Sigmoid colon (tissue), 7 donors: ENCODE data around the gene KLHL29. TPM values are rescaled to one million over a fixed set of nuclear protein-coding genes. Genes with fewer than 3 reads are reported as not detected.
A peak's percentile ranks its signal among the peaks of the same experiment; 100 is the strongest.

Experiments used
- DNase-seq: peaks from one replicate; pipeline ENCODE4 v3.0.0-alpha.2; 2019
- H3K27ac ChIP-seq, 4 donors: fragments of 200-600 bp; sonication (generic); one replicate each; pipeline ENCODE4 v1.5.1; 2016 to 2019; ENCODE audit warnings: mild to moderate bottlenecking in 1 of 4
- H3K27me3 ChIP-seq, 3 donors: fragments of 200-600 bp; sonication (generic); one replicate each; pipeline ENCODE4 v1.5.1; 2019; ENCODE audit warnings: mild to moderate bottlenecking in 1 of 3
- H3K36me3 ChIP-seq, 4 donors: fragments of 200-600 bp; sonication (generic); one replicate each; pipeline ENCODE4 v1.5.1; 2016 to 2019
- H3K4me1 ChIP-seq, 4 donors: fragments of 200-600 bp; sonication (generic); one replicate each; pipeline ENCODE4 v1.5.1; 2017 to 2019
- H3K4me3 ChIP-seq, 4 donors: fragments of 200-600 bp; sonication (generic); one replicate each; pipeline ENCODE4 v1.5.1; 2017 to 2019; ENCODE audit warnings: mild to moderate bottlenecking in 2 of 4, moderate library complexity in 1 of 4
- H3K9me3 ChIP-seq, 4 donors: fragments of 200-600 bp in 3 of 4; sonication (generic) in 3 of 4; one replicate each; pipeline versions ENCODE4 v1.5.1 to v1.6.1; 2013 to 2019
- CTCF ChIP-seq, 4 experiments: fragments of 450-650 bp in 3 of 4; fragments of 200-600 bp in 1 of 4; IDR thresholded peaks; one replicate each; pipeline ENCODE4 v1.5.1; 2016 to 2019; ENCODE audit warnings: antibody characterized with exemption in 4 of 4, mild to moderate bottlenecking in 3 of 4, moderate library complexity in 2 of 4
- EP300 ChIP-seq, 4 donors: sonication (generic); formaldehyde crosslinking; IDR thresholded peaks; one replicate each; pipeline ENCODE4 v1.6.1; 2017; ENCODE audit warnings: antibody characterized with exemption in 4 of 4
- POLR2A ChIP-seq, 2 donors: fragments of 450-650 bp; IDR thresholded peaks; one replicate each; pipeline ENCODE4 v1.6.1; 2016; ENCODE audit warnings: antibody characterized with exemption in 2 of 2, mild to moderate bottlenecking in 2 of 2, moderate library complexity in 2 of 2
- POLR2AphosphoS5 ChIP-seq, 4 donors: sonication (generic); formaldehyde crosslinking; IDR thresholded peaks; one replicate each; pipeline ENCODE4 v1.6.1; 2017; ENCODE audit warnings: antibody characterized with exemption in 4 of 4
- WGBS, 2 donors: extraction: QIAGEN DNeasy Blood & Tissue Kit; methylation state at CpG; one replicate each; pipeline ENCODE4 v1.1.7; 2013; 5-methylcytosine and 5-hydroxymethylcytosine counted together
- intact Hi-C: fragments of 100-400 bp; cut with DNase I; formaldehyde crosslinking; loops from one replicate; pipeline ENCODE4 v1.15.1; 2023
- polyA plus RNA-seq, 3 donors: library from polyadenylated mRNA; stranded (reverse); fragments of 200-250 nt; gene quantifications; one replicate each; pipeline ENCODE4 v1.2.3, GENCODE V29; 2013
- total RNA-seq, 4 donors: library from RNA; depleted of rRNA; stranded (reverse); fragments of >200 nt; gene quantifications; one replicate each; pipeline ENCODE4 v1.1.0, GENCODE V29; 2016
- donor health status: healthy with polysubstance abuse.
- donor health status: Bipolar disorder and iron deficiency.
- donor health status: healthy.

The KLHL29 gene
- total and polyA plus RNA-seq, 7 donors = 0.46 to 25.5 (median 6.3) TPM

GRCh38 chr2:23545811-23546210, 160.8 kb downstream of the KLHL29 start:
- 84 to 89% methylated on average over 3 of the region's 3 CpGs for WGBS, 2 donors
- Histone ChIP-seq H3K4me3 (no peak overlapping the region), H3K36me3 (no peaks in the 10 kb centered on the region), H3K4me1 (peaks cover 0 to 51% (median 38%) of the 10 kb centered on the region in 4 donors), H3K27ac (peak overlapping the region in 3 of 4 donors; percentile 34 to 66 (median 46)), H3K9me3 (no peaks in the 10 kb centered on the region), H3K27me3 (no peaks in the 10 kb centered on the region)
- intact Hi-C loops = no loop called here
- DNase-seq = no peak
- TF ChIP-seq CTCF (IDR thresholded peaks at IDR 0.05) = no peak
- TF ChIP-seq POLR2A (IDR thresholded peaks at IDR 0.05) = no peak
- no peak for TF ChIP-seq POLR2AphosphoS5 (IDR thresholded peaks at IDR 0.05)
- TF ChIP-seq EP300 (IDR thresholded peaks at IDR 0.05) = no peak

GRCh38 chr2:23546913-23547312, 161.9 kb downstream of the KLHL29 start:
- DNase-seq = no peak
- no peak for TF ChIP-seq POLR2AphosphoS5 (IDR thresholded peaks at IDR 0.05)
- no peak for TF ChIP-seq EP300 (IDR thresholded peaks at IDR 0.05)
- no peak for TF ChIP-seq CTCF (IDR thresholded peaks at IDR 0.05)
- no peak for TF ChIP-seq POLR2A (IDR thresholded peaks at IDR 0.05)
- no peaks in the 10 kb centered on the region for H3K36me3 ChIP-seq
- H3K27me3 ChIP-seq = no peaks in the 10 kb centered on the region
- peaks cover 0 to 41% (median 29%) of the 10 kb centered on the region in 4 donors for H3K4me1 ChIP-seq
- H3K27ac ChIP-seq = no peak overlapping the region
- intact Hi-C loops = no loop called here
- WGBS, 2 donors = 91 to 93% methylated on average over 13 of the region's 13 CpGs
- H3K4me3 ChIP-seq = no peak overlapping the region
- H3K9me3 ChIP-seq = no peaks in the 10 kb centered on the region

- Histone ChIP-seq H3K36me3 (no peaks in the 10 kb centered on the region), H3K9me3 (no peaks in the 10 kb centered on the region), H3K27me3 (no peaks in the 10 kb centered on the region), H3K4me1 (peaks cover 0 to 39% (median 25%) of the 10 kb centered on the region in 4 donors), H3K4me3 (no peak overlapping the region), H3K27ac (no peak overlapping the region)
- intact Hi-C loops = no loop called here
- TF ChIP-seq POLR2AphosphoS5 (IDR thresholded peaks at IDR 0.05) (no peak), CTCF (IDR thresholded peaks at IDR 0.05) (no peak)
- no peak for DNase-seq
- WGBS, 2 donors = 78 to 80% methylated on average over 6 of the region's 6 CpGs
These were observed 162.7 kb downstream of the KLHL29 start for GRCh38 chr2:23547725-23548124.

- intact Hi-C loops = no loop called here
- DNase-seq = no peak
- Histone ChIP-seq H3K4me3 (no peak overlapping the region), H3K36me3 (no peaks in the 10 kb centered on the region), H3K4me1 (peaks cover 0 to 42% (median 24%) of the 10 kb centered on the region in 4 donors), H3K27me3 (no peaks in the 10 kb centered on the region), H3K27ac (no peak overlapping the region), H3K9me3 (no peaks in the 10 kb centered on the region)
- WGBS, 2 donors = 95 to 96% methylated on average over 14 of the region's 14 CpGs
- TF ChIP-seq EP300 (IDR thresholded peaks at IDR 0.05) (no peak), CTCF (IDR thresholded peaks at IDR 0.05) (no peak), POLR2AphosphoS5 (IDR thresholded peaks at IDR 0.05) (no peak), POLR2A (IDR thresholded peaks at IDR 0.05) (no peak)
These were observed 163.3 kb downstream of the KLHL29 start for GRCh38 chr2:23548143-23548769.

GRCh38 chr2:23549051-23549450, 164.1 kb downstream of the KLHL29 start:
- intact Hi-C loops = no loop called here
- H3K4me1 ChIP-seq = peaks cover 0 to 50% (median 28%) of the 10 kb centered on the region in 4 donors
- peak overlapping the region in 2 of 4 donors; percentile 17 to 39 for H3K27ac ChIP-seq
- TF ChIP-seq CTCF (IDR thresholded peaks at IDR 0.05) (no peak), EP300 (IDR thresholded peaks at IDR 0.05) (no peak), POLR2A (IDR thresholded peaks at IDR 0.05) (no peak), POLR2AphosphoS5 (IDR thresholded peaks at IDR 0.05) (no peak)
- H3K27me3 ChIP-seq = no peaks in the 10 kb centered on the region
- H3K36me3 ChIP-seq = no peaks in the 10 kb centered on the region
- 26 to 65% methylated on average over 7 of the region's 7 CpGs for WGBS, 2 donors
- no peak overlapping the region for H3K4me3 ChIP-seq
- DNase-seq = no peak
- no peaks in the 10 kb centered on the region for H3K9me3 ChIP-seq
